Jurkat, Clone E6-1 (cell line): ENCODE measurements around the gene CST7.
"Not testable (repeated sequence)": the region's sequence is repeated elsewhere in the genome, so short reads cannot be mapped to it uniquely, and the experiment has no call there.

Experiments used
- DNase-seq: peaks from one replicate; pipeline ENCODE4 v3.0.0-alpha.2; 2011; ENCODE audit warnings: low read depth, low spot score
- H3K4me3 ChIP-seq: 2 replicates; pipeline ENCODE4 v1.5.1; 2011; ENCODE audit warnings: mild to moderate bottlenecking, low read length, control low read depth, moderate library complexity

Gene CST7

DNA sequence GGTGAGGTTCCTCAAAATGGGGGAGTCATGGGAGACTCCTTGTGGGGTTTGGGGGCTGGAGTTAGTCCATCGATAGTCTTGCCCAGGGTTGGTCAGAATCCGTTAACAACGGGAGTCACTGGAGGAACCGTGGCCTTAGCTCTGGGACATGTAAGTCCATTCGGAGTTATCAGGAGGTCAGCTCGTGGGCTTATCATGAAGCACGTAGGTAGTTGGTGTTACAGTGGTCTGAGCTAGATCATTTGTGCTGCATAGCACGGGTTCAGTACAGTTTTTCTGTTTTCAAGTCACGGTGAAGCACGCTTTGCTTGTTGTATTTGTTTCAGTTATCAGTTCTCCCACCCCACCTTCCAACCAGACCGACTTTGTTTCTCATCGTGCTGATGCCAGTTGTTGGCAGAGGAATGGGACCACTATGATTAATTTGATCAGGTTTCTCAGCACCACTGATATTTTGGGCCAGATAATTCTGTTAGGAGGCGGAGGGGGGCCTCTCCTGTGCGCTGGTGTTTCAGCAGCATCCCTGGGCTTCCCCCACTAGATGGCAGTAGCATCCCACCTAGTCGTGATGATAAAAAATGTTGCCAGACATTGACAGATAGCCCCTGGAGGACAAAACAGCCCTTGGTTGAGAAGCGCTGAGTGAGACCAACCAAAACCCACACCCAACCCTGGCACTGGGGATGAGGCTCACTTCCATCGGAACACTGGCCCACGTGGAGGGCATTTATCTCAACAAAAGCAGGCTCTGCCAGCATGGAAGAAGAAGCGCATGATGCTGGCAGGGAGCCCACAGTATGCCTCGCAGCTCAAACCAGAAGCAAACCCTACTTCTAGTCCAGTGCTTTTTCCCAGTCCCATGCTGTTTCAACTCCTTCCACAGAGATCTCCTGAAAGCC is 45.6 kb downstream of the CST7 start:
- peak; percentile 69 for DNase-seq
- no peak overlapping the region for H3K4me3 ChIP-seq

DNA sequence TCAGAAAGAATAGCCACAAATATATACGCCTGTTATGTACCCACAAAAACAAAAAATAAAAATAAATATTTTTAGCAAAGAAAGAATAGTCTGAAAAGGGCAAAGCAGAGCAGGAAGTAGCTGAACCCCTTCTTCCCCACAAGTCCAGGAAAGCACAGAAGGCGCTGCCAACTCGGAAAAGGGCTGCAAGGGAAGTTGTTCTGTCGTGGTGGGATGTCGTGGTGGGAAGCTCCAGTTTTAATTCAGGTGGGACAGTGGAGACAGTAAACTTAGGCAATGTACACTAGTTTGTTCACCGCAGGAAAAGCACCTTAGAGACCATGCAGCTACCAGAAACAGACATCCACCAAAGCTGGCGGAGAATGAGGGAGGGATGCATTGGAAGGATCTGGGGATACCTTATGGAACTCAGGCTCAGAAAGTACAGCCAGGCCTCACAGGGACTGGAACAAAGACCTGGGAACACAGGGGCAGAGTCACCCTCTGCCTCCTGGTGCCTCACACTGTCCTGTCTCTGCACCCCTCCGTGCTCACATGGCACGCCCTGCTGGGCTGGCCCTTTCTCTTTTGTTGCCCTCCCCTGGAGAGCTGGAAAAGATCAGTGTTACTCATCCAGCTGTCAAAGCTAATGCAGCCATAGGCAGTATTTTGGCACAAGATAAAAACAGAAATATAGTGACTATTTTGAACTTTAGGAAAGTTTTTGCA is 46.8 kb downstream of the CST7 start:
- no peak overlapping the region for H3K4me3 ChIP-seq
- no peak for DNase-seq

DNA sequence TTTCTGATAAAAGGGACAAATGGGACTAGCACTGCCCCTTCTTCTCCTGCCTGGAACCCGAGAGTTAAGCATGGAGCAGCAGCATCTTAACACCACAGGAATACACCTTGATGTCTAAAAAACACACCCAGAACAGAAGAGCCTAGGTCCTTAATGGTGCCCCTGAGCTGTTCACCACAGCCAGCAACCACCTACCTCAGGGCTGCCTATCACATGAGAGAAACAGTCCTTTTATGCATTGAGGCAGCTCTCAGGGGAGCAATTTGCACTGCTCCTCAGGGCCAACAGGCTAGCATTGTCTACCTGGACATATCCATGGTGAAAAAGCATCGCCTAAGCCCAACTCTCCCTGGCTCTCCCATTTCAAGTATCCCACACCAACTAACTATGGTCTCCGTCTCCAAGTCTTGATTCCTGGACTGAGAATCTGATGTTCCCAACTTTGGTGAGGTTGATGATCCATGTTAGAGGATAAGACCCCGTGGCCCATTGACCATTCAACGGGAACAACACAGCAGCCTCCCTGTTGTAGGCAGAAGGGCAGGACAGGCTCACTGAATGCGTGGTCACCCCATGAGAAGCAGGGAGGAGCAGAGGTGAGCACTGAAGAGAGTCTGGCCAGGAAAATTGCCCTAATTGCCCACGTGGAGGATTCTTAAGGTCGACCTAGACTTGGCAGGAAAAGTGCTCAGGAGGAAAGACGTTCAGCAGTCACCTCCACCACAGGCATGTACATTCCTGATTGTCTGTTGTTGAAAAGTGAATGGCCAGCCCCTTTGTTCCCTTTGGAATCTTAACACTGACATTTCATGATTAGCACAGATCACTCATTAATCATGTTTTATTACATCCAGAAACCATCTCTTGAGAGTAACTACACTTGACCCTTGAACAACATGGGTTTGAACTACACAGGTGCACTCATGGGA is 47.6 kb downstream of the CST7 start:
- no peak overlapping the region for H3K4me3 ChIP-seq
- DNase-seq = no peak

DNA sequence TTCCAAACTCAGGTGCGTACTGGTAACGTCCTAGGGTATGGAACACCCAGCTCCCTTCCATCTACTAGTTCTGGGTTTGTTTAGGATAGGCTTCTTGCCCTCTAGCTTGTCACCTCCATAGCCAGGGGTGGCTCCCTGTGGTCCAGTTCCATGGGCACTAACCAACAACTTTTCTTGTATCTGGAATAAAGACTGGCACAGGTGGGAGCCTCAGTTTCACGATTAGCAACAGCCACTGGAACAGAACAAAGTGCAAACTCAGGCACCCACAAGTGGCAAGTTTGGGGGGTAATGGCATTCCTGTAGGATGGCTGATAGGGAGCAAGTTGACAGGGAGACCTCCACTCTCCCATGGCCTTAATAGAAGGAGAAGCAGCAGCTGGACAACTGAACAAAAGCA is 49.1 kb downstream of the CST7 start:
- DNase-seq = no peak
- no peak overlapping the region for H3K4me3 ChIP-seq

DNA sequence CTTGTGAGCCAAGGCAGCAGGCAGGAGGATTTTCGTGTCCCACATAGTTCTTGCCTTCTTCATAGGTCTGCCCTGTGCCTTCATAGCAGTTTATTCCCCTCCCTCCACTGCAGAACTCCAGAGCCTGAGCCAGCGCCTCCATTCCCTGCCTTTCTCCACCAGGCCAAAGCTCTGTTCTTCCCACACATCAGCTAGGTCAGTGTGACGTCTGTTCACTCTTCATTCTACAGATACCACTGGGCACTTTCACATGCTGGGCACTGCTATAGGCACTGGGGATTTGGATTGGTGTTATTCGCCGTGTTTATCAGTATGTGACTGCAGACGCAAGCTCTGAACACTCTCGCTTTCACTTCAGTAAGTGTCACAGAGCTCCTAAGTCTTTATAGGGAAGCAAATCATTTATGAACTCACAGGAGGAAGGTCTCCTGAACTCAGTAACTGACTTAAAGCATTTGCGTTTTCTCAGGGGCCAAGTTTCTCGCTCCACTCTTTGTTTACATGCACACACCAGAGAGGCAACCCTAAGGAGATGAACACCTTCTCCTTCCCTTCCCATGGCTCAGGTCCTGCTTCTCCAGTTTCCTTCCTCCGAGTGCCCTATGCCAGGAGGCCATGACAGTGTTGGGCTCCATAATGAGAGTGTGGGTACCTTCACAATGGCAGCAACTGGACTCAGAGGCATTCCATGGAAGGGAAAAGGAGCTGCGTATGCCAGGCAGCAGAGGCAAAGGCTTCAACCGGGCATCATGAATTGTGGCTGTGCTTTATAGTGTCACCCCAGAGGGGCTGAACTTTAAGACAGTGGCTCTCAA is 49.8 kb downstream of the CST7 start:
- no peak for DNase-seq

DNA sequence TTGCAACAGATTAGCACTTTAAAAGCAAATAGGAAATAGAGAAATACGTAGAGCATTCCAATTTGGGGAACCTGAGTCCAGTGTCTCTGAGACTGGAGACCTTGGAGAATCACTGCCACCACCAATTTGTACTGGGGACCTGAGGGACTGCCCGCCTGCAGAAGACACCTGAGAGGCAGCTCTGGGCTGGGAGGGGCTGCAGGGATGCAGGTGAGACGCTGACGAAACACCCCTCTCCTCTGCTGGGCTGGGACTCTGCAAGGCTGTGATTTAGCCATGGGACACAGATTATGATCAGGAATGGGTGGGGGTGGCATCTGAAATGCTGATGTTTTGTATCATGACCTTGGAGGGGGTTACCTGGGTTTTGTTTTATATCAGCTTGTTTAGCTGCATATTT is 50.5 kb downstream of the CST7 start:
- DNase-seq = no peak
- H3K4me3 ChIP-seq = no peak overlapping the region

More for the DNA sequence above, 49.8 kb downstream of the CST7 start:
- H3K4me3 ChIP-seq = no peak overlapping the region

DNA sequence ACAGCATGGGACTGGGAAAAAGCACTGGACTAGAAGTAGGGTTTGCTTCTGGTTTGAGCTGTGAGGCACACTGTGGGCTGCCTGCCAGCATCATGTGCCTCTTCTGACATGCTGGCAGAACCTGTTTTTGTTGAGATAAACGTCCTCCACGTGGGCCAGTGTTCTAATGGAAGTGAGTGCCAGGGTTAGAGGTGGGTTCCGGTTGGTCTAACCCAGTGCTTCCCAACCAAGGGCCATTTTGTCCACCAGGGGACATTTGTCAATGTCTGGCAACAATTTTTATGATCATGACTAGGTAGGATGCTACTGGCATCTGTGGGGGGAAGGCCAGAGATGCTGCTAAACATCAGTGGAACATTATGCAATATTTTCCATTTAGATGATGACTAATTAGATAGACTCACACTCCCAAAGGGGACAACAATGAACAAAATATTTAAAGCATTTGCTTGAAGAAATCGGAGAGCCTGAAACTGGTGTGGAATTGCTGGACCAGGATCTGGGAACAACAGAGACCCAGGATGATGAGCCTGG is 51.3 kb downstream of the CST7 start:
- DNase-seq = no peak
- H3K4me3 ChIP-seq = no peak overlapping the region

DNA sequence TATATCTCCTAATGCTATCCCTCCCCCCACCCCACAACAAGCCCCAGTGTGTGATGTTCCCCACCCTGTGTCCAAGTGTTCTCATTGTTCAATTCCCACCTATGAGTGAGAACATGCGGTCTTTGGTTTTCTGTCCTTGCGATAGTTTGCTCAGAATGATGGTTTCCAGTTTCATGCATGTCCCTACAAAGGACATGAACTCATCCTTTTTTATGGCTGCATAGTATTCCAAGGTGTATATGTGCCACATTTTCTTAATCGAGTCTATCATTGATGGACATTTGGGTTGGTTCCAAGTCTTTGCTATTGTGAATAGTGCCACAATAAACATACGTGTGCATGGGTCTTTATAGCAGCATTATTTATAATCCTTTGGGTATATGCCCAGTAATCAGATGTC is 52.3 kb downstream of the CST7 start:
- not testable (repeated sequence) for DNase-seq, H3K4me3 ChIP-seq

DNA sequence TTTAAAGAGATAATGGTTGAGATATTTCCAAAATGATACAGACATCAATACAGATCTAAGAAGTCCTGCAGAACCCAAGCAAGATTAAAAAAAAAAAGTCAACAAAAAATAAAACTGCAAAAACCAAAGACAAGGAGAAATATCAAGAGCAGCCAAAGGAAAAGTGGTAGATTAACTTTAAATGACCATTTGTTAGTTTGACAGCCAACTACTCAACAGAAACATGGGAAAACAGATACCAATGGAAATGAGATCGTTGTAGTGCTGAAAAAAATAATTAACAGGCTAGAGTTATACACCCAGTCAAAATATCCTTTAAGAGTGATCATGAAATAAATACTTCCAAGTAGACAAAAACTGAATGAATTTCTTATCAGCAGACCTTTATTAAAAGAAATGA is 53.9 kb downstream of the CST7 start:
- no peak overlapping the region for H3K4me3 ChIP-seq
- DNase-seq = no peak

DNA sequence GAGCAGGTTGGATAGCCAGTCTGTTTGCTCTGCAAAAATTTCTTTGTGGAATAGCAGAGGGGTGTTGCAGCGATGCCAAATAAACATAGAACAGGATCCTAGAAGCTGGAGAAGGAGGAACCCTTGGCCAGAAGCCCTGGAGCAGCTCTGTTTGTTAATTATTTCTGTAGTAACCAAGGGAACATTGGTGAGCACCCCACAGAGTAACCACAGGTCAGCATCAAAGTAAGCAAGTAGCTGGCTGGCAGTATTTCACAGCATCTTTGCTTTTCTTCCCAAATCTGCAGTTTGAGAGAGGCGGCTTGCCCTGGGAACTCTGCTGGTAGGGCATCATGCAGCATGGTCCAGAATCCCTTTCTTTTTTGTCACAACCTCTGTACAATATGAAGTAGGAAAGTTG is 56.2 kb downstream of the CST7 start:
- no peak for DNase-seq
- no peak overlapping the region for H3K4me3 ChIP-seq

DNA sequence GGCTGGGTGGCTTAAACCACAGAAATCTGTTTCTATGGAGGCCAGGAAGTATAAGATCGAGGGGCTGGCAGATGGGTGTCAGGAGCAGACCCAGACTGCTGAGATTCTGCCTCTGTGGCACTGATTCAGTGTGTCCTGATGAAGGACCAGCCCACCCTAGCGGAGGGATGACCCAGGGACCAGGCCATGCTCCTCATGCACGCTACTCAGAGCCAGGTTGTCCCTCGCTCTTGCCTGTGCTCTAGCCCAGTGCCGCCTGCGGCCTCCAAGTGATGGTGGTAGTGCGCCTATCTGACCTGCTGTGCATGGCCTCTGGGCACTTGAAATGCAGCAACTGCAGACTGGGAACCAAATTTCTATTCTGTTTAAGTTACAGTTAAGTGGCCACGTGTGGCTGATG is 56.6 kb downstream of the CST7 start:
- no peak overlapping the region for H3K4me3 ChIP-seq
- DNase-seq = no peak

DNA sequence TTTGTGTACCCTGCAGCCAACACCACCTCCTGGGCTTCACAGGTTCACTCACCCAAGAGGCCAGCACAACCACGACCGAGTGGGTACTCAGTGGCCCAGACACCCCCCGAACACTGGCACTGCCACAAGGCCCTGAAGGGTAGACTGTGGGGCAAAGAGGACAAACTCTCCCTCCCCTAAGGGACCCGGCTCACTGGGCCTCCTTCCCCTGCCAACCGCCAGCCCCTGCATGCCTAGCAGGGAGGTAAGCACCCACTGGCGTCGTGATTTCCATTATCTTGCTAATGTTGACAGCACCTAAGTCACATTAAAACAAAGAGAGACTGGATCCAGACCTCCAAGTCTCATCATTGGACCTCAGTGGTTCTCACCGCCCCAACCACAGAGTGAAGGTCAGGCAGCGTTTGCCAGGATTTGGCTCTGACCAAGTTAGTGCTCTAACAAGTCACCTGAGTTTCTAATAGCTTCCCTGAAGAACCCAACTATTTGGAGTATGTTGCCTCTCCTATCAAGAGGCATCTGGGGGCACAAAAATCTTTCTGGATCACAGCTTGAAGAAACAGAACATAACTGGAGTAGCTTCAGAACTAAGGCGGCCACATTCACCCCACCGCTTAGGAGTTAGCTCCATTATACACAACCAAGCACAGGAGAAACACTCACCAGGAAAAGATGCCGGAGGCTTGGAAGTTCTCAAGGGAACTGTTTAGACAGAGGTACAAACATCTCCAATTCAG is 57.5 kb downstream of the CST7 start:
- DNase-seq = no peak
- no peak overlapping the region for H3K4me3 ChIP-seq

DNA sequence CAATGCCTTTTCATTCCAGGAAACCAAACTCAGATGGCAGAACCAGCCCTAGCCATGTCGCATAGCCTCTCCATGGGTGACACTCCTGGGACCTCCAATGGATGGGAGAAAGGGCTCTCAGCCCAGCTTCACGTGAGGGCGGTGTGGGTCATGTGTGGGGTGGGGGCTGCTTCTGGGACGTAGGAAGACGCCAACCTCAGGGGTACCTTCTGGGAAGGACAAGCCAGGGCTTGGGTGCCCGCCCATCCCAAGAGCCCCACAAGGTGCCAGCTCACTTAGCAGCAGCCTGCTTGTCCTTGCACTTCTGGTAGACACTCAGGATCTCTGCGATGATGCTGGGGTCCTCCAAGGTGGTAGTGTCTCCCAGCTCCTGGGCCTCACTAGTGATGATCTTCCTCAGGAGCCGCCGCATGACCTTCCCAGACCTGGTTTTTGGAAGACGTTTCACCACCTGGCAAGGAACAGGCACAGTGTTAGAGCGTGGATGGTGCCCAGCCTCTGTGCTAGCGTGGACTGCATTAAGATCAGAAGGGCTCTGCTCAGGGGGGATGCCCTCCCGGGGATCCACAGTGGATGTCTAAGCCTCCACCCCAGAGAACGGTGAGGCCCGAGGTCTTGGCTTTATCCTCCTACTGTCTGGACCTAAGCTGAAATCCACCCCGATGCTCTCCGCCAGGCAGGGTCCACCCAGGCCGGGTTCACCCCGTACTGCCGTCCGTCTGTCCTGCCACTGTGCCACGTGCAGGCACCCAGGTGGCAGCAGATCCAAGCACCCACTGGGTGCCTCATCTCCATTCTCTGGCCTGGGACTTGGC is 58.6 kb downstream of the CST7 start:
- H3K4me3 ChIP-seq = no peak overlapping the region
- DNase-seq = no peak

DNA sequence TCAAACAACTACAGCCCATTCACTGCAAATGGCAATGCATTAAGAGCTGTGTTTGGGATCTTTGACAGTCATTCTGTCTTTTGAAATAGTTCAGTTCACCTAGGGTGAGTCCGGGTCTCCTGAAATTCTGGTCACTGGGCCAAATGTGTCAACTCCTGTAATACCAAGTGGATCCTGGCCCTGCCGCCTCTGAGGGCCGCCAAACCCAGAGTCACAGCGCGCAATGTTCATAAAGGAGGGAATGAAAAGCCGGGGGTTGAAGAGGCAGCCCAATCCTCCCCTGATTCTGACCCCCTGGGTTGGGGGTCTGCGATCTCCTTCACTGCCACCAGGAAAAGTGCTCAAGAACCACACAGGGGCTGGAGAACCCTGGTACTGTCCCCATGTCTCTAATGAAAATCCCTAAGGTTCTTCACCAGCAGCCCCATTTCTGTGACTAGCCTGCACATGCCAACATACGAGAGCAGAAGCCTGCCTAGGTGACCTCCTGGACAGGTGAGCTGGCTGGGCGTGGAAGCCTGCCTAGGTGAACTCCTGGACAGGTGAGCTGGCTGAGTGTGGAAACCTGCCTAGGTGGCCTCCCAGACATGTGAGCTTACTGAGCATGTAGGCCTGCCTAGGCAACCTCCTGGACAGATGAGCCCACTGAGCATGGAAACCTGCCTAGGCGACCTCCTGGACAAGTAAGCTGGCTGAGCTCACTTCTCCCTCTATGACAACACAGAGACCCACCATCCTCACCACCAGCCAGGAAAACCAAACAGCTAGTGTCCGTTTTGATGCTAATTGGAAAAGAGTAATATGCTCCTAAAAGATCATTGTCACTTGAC is 59.5 kb downstream of the CST7 start:
- no peak for DNase-seq
- H3K4me3 ChIP-seq = no peak overlapping the region
